Fibroblast of villous mesenchyme (primary cell): ENCODE measurements around the gene TMEM167A. TPM values are rescaled to one million over a fixed set of nuclear protein-coding genes. Genes with fewer than 3 reads are reported as not detected.

ENCODE experiments used
- DNase-seq: peaks from one replicate; pipeline ENCODE4 v3.0.0-alpha.2; 2010; ENCODE audit warnings: low read depth
- H3K4me3 ChIP-seq: 2 replicates; pipeline ENCODE4 v1.5.1; 2011; ENCODE audit warnings: low read depth, mild to moderate bottlenecking, low read length
- total RNA-seq: library from RNA; depleted of rRNA; stranded (reverse); fragments of >200 nt; gene quantifications from 2 replicates; pipeline ENCODE4 v1.2.3, GENCODE V29; 2012
- TF ChIP-seq, protein P1 (sequence below): IDR thresholded peaks from 2 replicates; pipeline ENCODE4 v1.5.1; 2012; ENCODE audit warnings: low read depth, mild to moderate bottlenecking, low read length; ENCODE audit not compliant: insufficient read depth

Gene TMEM167A
- total RNA-seq, 1 donor = 91.1 TPM

DNA sequence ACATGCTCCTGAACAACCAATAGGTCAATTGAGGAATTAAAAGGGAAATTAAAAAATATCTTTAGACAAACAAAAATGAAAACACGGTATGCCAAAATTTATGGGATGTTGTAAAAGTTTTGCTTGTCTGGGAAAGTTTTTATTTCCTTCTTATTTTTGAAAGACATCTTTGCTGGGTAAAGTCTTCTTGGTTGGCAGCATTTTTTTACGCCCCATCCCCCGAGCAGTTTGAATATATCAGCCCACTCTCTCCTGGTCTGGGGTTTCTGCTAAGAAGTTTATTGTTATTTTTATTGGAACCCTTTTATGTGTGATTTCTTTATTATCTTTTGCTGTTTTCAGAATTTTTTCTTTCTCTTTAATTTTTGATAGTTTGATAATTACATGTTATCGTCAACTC, 16.5 kb upstream of the TMEM167A start:
- H3K4me3 ChIP-seq = no peak overlapping the region
- no peak for DNase-seq
- TF ChIP-seq, protein P1, sequence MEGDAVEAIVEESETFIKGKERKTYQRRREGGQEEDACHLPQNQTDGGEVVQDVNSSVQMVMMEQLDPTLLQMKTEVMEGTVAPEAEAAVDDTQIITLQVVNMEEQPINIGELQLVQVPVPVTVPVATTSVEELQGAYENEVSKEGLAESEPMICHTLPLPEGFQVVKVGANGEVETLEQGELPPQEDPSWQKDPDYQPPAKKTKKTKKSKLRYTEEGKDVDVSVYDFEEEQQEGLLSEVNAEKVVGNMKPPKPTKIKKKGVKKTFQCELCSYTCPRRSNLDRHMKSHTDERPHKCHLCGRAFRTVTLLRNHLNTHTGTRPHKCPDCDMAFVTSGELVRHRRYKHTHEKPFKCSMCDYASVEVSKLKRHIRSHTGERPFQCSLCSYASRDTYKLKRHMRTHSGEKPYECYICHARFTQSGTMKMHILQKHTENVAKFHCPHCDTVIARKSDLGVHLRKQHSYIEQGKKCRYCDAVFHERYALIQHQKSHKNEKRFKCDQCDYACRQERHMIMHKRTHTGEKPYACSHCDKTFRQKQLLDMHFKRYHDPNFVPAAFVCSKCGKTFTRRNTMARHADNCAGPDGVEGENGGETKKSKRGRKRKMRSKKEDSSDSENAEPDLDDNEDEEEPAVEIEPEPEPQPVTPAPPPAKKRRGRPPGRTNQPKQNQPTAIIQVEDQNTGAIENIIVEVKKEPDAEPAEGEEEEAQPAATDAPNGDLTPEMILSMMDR = no peak

DNA sequence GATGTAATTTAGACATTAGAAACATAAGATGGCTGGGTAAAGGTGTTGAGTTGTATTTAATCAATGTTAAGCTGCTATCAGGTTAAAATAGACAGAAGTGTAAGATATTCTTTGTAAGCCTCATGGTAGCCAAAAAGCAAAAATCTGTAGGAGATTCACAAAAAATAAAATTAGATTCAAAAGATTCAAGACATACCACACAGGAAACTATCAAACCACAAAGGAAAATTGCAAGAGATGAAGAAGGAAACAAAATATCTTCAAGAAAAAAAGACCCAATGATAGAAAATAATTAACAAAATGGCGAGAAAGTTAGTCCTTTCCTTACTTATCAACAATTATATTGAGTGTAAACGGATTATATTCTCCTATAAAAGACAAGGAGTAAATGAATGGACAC, 15.4 kb upstream of the TMEM167A start:
- TF ChIP-seq, protein P1 = no peak
- no peak overlapping the region for H3K4me3 ChIP-seq
- DNase-seq = no peak

DNA sequence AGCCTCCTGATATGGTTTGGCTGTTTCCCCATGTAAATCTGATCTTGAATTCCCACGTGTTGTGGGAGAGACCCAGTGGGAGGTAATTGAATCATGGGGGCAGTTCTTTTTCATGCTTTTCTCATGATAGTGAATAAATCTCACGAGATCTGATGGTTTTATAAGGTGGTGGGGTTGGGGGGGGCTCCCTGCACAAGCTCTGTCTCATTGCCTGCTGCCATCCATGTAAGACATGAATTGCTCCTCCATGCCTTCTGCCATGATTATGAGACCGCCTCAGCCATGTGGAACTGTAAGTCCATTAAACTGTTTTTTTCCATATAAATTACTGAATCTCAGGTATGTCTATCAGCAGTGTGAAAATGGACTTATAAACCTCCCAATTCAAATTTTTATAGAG, 13.0 kb upstream of the TMEM167A start:
- no peak overlapping the region for H3K4me3 ChIP-seq
- TF ChIP-seq, protein P1 = no peak

DNA sequence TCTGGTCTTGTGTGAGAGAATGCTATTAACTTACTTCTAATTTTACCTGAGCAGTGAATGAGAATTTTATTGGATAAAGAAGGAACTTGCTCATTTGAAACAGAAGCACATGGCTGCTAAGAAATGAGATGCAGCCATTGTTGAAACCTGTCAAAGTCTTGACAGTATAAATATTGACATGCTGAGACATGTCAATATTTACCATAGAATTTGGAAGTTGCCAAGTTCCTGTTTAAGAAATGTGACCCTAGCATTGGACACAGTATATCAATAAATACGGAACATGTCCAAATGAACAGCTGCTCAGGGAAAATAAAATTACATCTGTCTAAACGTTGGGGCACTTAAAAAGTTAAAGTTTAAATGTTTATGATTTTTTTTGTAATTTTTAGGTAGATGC, 7.9 kb upstream of the TMEM167A start:
- no peak for DNase-seq
- TF ChIP-seq, protein P1 = no peak

More for the DNA sequence above, 13.0 kb upstream of the TMEM167A start:
- no peak for DNase-seq

DNA sequence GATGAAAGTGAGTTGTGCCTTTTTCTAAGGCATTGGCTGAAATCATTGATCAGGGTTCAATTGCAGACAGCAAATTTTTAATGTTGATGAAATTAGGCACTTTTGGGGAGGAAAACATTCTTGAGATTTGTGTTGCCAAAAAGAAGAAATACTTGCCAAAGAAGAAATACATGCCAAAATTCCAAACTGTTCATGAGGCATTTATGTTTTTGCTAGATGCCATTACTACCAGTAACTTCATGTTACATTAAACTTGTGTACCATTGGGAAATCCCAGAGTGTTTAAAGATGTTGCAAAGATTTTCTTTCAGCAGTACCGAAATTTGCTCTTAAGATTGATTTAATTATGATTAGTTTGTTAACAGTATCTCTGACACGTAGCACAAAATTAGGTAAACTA, 7.1 kb upstream of the TMEM167A start:
- DNase-seq = no peak
- TF ChIP-seq, protein P1 = no peak
- H3K4me3 ChIP-seq = no peak overlapping the region

More for the DNA sequence above, 7.9 kb upstream of the TMEM167A start:
- H3K4me3 ChIP-seq = no peak overlapping the region

DNA sequence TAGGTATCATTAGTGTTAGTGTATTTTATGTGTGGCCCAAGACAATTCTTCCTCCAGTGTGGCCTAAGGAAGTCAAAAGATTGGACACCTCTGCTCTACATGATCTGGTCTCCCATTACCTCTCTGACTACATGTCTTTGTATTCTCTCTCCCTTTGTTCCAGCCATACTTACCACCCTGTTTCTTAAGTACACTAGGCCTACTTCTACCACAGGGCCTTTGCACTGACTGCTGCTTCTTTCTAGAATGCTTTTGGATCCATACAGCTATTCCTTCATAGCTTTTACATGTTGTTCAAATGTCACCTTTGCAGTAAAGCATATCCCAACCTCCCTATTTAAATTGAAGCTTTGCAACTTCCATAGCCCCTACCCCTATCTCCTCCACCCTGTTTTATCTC, 5.6 kb upstream of the TMEM167A start:
- DNase-seq = no peak
- H3K4me3 ChIP-seq = no peak overlapping the region
- TF ChIP-seq, protein P1 = no peak

DNA sequence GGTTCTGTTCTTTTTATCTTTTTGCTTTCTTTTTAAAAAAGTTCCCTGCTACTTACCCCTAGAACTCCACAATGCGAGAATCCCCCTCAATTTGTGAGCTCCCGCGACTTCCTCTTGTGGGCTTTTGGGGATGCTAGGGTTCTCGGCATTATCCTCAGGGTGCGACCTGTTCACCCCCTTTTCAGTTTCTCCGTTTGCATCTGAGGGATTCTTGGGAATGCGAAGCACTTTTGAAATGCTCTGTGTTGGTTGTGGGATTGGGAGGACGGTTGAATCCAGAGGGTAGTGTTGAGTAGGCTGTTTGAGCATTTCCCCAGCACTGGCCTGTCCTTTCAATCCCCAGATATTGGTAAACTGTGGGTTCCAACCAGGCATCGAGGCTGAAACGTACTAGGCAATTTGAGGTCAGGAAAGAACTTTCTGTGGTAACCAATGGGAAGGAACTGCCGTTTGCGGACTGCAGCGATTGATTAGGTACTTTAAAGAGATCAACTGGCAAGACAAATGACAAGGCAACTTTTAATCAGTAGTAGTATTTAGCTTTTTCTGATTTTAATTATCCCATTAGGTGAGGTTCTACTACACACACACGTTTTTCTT, 568 bp upstream of the TMEM167A start:
- H3K4me3 ChIP-seq = peak overlapping the region; percentile 92
- TF ChIP-seq, protein P1 = no peak
- DNase-seq = peak; percentile 49
